ENCODE data around the gene RASSF1.

RASSF1 gene

GRCh38 chr3:50303013-50303815, 37.4 kb downstream of the RASSF1 start, which contains the start of gene HYAL1:
TSS of gene HYAL1 (minus strand) at chr3:50303574. CDS start at chr3:50302956, 618 bp downstream.
- Histone ChIP-seq H3K79me1 (ENCODE audit: low read length) (no peaks in the 10 kb centered on the region), H3K4me2 (ENCODE audit: low read length) (no peak within 1 kb of the TSS), H4K5ac (ENCODE audit: low read length) (no peak within 1 kb of the TSS), H3K27ac (ENCODE audit: low read depth, low read length) (no peak within 1 kb of the TSS), H3K27me3 (ENCODE audit: insufficient read depth, low read length, poor library complexity) (no peaks in the 10 kb centered on the region), H3K9ac (ENCODE audit: low read length) (peak within 1 kb of the TSS; percentile 25), H3K36me3 (ENCODE audit: control insufficient read depth, insufficient read depth, low read length) (no peaks in the 10 kb centered on the region), H2BK5ac (ENCODE audit: low read length) (no peak within 1 kb of the TSS), H3K18ac (ENCODE audit: low read length) (no peak within 1 kb of the TSS), H2BK120ac (ENCODE audit: low read depth, low read length) (no peak within 1 kb of the TSS), H3K79me2 (ENCODE audit: control insufficient read depth, insufficient read depth, low read length) (no peaks in the 10 kb centered on the region), H3K4ac (ENCODE audit: low read depth, low read length) (no peak within 1 kb of the TSS), H2AK5ac (ENCODE audit: low read length) (no peak within 1 kb of the TSS), H3K4me3 (ENCODE audit: low read length) (no peak within 1 kb of the TSS), H3K23ac (ENCODE audit: low read length) (no peak within 1 kb of the TSS), H3K56ac (ENCODE audit: low read length) (peak within 1 kb of the TSS; percentile 35), H2BK15ac (replicated peaks; ENCODE audit: low read depth) (no peak within 1 kb of the TSS), H3K4me1 (ENCODE audit: control insufficient read depth, low read depth, low read length) (peaks cover 6% of the 10 kb centered on the region), H4K8ac (ENCODE audit: low read depth, low read length) (no peak within 1 kb of the TSS)
- WGBS (ENCODE audit: extremely low coverage, insufficient coverage, low lambda C conversion rate), result no CpG with 5 or more reads among the region's 14 CpGs
- peak; percentile 84 for DNase-seq

- no peak for DNase-seq
- Histone ChIP-seq H3K4me1 (ENCODE audit: control insufficient read depth, low read depth, low read length) (peaks cover 6% of the 10 kb centered on the region), H3K4me2 (ENCODE audit: low read length) (no peak overlapping the region), H2BK5ac (ENCODE audit: low read length) (no peak overlapping the region), H3K79me2 (ENCODE audit: control insufficient read depth, insufficient read depth, low read length) (no peaks in the 10 kb centered on the region), H3K56ac (ENCODE audit: low read length) (peak overlapping the region; percentile 35), H3K36me3 (ENCODE audit: control insufficient read depth, insufficient read depth, low read length) (no peaks in the 10 kb centered on the region), H3K18ac (ENCODE audit: low read length) (no peak overlapping the region), H3K9ac (ENCODE audit: low read length) (no peak overlapping the region), H2BK15ac (replicated peaks; ENCODE audit: low read depth) (no peak overlapping the region), H2BK120ac (ENCODE audit: low read depth, low read length) (no peak overlapping the region), H3K27ac (ENCODE audit: low read depth, low read length) (no peak overlapping the region), H3K4me3 (ENCODE audit: low read length) (no peak overlapping the region), H2AK5ac (ENCODE audit: low read length) (no peak overlapping the region), H4K5ac (ENCODE audit: low read length) (no peak overlapping the region), H3K23ac (ENCODE audit: low read length) (no peak overlapping the region), H3K79me1 (ENCODE audit: low read length) (no peaks in the 10 kb centered on the region), H3K27me3 (ENCODE audit: insufficient read depth, low read length, poor library complexity) (no peaks in the 10 kb centered on the region), H4K8ac (ENCODE audit: low read depth, low read length) (no peak overlapping the region), H3K4ac (ENCODE audit: low read depth, low read length) (no peak overlapping the region)
- WGBS (ENCODE audit: extremely low coverage, insufficient coverage, low lambda C conversion rate), result no CpG with 5 or more reads among the region's 32 CpGs
These were observed 38.3 kb downstream of the RASSF1 start for GRCh38 chr3:50302095-50303012.

GRCh38 chr3:50300681-50301254, 39.9 kb downstream of the RASSF1 start:
- Histone ChIP-seq H2BK5ac (ENCODE audit: low read length) (no peak overlapping the region), H2BK15ac (replicated peaks; ENCODE audit: low read depth) (no peak overlapping the region), H3K27ac (ENCODE audit: low read depth, low read length) (no peak overlapping the region), H3K4me1 (ENCODE audit: control insufficient read depth, low read depth, low read length) (peaks cover 6% of the 10 kb centered on the region), H3K18ac (ENCODE audit: low read length) (no peak overlapping the region), H3K4me2 (ENCODE audit: low read length) (no peak overlapping the region), H2BK120ac (ENCODE audit: low read depth, low read length) (no peak overlapping the region), H3K79me2 (ENCODE audit: control insufficient read depth, insufficient read depth, low read length) (no peaks in the 10 kb centered on the region), H3K4me3 (ENCODE audit: low read length) (no peak overlapping the region), H2AK5ac (ENCODE audit: low read length) (no peak overlapping the region), H3K79me1 (ENCODE audit: low read length) (no peaks in the 10 kb centered on the region), H3K56ac (ENCODE audit: low read length) (peak overlapping the region; percentile 77), H3K27me3 (ENCODE audit: insufficient read depth, low read length, poor library complexity) (no peaks in the 10 kb centered on the region), H3K9ac (ENCODE audit: low read length) (no peak overlapping the region), H4K5ac (ENCODE audit: low read length) (no peak overlapping the region), H3K4ac (ENCODE audit: low read depth, low read length) (no peak overlapping the region), H3K36me3 (ENCODE audit: control insufficient read depth, insufficient read depth, low read length) (no peaks in the 10 kb centered on the region), H3K23ac (ENCODE audit: low read length) (no peak overlapping the region), H4K8ac (ENCODE audit: low read depth, low read length) (no peak overlapping the region)
- no peak for DNase-seq
- no CpG with 5 or more reads among the region's 6 CpGs for WGBS (ENCODE audit: extremely low coverage, insufficient coverage, low lambda C conversion rate)

GRCh38 chr3:50299929-50300680, 40.5 kb downstream of the RASSF1 start:
- Histone ChIP-seq H3K4me2 (ENCODE audit: low read length) (peak overlapping the region; percentile 7), H3K23ac (ENCODE audit: low read length) (no peak overlapping the region), H3K36me3 (ENCODE audit: control insufficient read depth, insufficient read depth, low read length) (no peaks in the 10 kb centered on the region), H3K9ac (ENCODE audit: low read length) (peak overlapping the region; percentile 62), H3K56ac (ENCODE audit: low read length) (peak overlapping the region; percentile 77), H3K18ac (ENCODE audit: low read length) (peak overlapping the region; percentile 11), H3K4me3 (ENCODE audit: low read length) (no peak overlapping the region), H3K79me1 (ENCODE audit: low read length) (no peaks in the 10 kb centered on the region), H4K8ac (ENCODE audit: low read depth, low read length) (no peak overlapping the region), H3K4me1 (ENCODE audit: control insufficient read depth, low read depth, low read length) (peaks cover 6% of the 10 kb centered on the region), H2AK5ac (ENCODE audit: low read length) (no peak overlapping the region), H3K27me3 (ENCODE audit: insufficient read depth, low read length, poor library complexity) (no peaks in the 10 kb centered on the region), H2BK5ac (ENCODE audit: low read length) (no peak overlapping the region), H4K5ac (ENCODE audit: low read length) (no peak overlapping the region), H2BK15ac (replicated peaks; ENCODE audit: low read depth) (no peak overlapping the region), H3K4ac (ENCODE audit: low read depth, low read length) (no peak overlapping the region), H2BK120ac (ENCODE audit: low read depth, low read length) (no peak overlapping the region), H3K27ac (ENCODE audit: low read depth, low read length) (peak overlapping the region; percentile 47), H3K79me2 (ENCODE audit: control insufficient read depth, insufficient read depth, low read length) (no peaks in the 10 kb centered on the region)
- no CpG with 5 or more reads among the region's 12 CpGs for WGBS (ENCODE audit: extremely low coverage, insufficient coverage, low lambda C conversion rate)
- DNase-seq, result no peak

GRCh38 chr3:50299638-50299928, 41.1 kb downstream of the RASSF1 start:
- Histone ChIP-seq H3K4me2 (ENCODE audit: low read length) (peak overlapping the region; percentile 7), H2BK5ac (ENCODE audit: low read length) (no peak overlapping the region), H3K4me1 (ENCODE audit: control insufficient read depth, low read depth, low read length) (peaks cover 6% of the 10 kb centered on the region), H4K8ac (ENCODE audit: low read depth, low read length) (no peak overlapping the region), H3K4ac (ENCODE audit: low read depth, low read length) (no peak overlapping the region), H3K4me3 (ENCODE audit: low read length) (no peak overlapping the region), H3K79me2 (ENCODE audit: control insufficient read depth, insufficient read depth, low read length) (no peaks in the 10 kb centered on the region), H3K27me3 (ENCODE audit: insufficient read depth, low read length, poor library complexity) (no peaks in the 10 kb centered on the region), H2BK15ac (replicated peaks; ENCODE audit: low read depth) (no peak overlapping the region), H3K36me3 (ENCODE audit: control insufficient read depth, insufficient read depth, low read length) (no peaks in the 10 kb centered on the region), H3K18ac (ENCODE audit: low read length) (peak overlapping the region; percentile 11), H3K23ac (ENCODE audit: low read length) (no peak overlapping the region), H2BK120ac (ENCODE audit: low read depth, low read length) (no peak overlapping the region), H4K5ac (ENCODE audit: low read length) (no peak overlapping the region), H3K56ac (ENCODE audit: low read length) (peak overlapping the region; percentile 77), H2AK5ac (ENCODE audit: low read length) (no peak overlapping the region), H3K9ac (ENCODE audit: low read length) (peak overlapping the region; percentile 62), H3K27ac (ENCODE audit: low read depth, low read length) (peak overlapping the region; percentile 47), H3K79me1 (ENCODE audit: low read length) (no peaks in the 10 kb centered on the region)
- DNase-seq, result no peak
- WGBS (ENCODE audit: extremely low coverage, insufficient coverage, low lambda C conversion rate), result no CpG with 5 or more reads among the region's 12 CpGs
